ENCODE measurements around the gene MYL6. TPM values are rescaled to one million over a fixed set of nuclear protein-coding genes. Genes with fewer than 3 reads are reported as not detected.
A peak's percentile ranks its signal among the peaks of the same experiment; 100 is the strongest.

The MYL6 gene
- total RNA-seq, 1 experiment from 2014 or later, result 932 TPM

DNA sequence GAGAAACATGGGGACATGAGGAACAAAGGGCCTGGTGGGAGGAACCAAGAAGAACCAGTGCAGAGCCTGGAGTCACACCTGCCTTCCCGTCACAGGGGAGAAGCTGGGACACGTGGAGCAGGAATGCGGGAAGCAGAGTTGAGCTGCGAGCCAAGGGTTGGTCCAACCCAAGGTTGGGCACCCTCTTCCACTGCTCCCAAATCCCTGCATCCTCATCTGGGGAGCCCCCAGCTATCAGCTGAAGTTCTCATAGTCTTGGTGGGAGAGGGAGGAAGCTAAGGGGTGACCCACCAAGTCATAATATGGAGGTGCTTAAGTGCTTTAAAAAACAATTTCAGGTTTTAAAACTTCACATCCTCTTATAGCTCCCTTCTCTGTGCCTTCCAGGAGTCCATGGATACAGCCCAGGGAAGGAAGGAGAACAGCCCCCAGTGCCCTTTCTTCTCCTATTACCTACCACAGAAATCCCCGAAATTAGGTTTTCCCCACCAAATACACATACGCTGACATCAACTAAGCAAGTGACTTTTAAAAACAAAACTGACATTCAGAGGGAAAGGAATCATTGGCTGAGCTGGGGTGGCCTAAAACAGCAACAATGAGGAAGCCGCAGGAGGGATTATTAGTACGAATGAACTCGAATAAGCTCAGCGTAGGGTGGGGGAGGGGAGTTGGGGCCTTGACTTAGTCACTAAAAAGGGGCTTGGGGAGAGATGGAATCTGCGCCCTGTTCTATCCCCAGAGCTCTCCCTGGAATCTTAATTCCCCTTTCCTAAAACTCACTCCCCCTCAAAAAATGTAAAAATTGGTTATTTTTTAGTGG is 4.5 kb downstream of the MYL6 start:
- DNase-seq (ENCODE audit: low spot score) (no peak), ATAC-seq (no peak)
- H3K36me3 Mint-ChIP-seq, result peaks cover 74% of the 10 kb centered on the region
- H3K27me3 Mint-ChIP-seq (ENCODE audit: low read depth), result no peaks in the 10 kb centered on the region
- POLR2A ChIA-PET, result interaction anchor here (0.5 to 7.2 kb wide), 17 partner anchors 9 to 1863 kb away, joined by 3 to 104 read pairs (median 4); partner anchors contain the start of genes ERBB3, ESYT1, MYL6B and RAB5B
- H3K4me3 Mint-ChIP-seq, result peak overlapping the region; percentile 20; the same call in 1 of the 2 replicates
- H3K9me3 Mint-ChIP-seq, result no peaks in the 10 kb centered on the region
- peaks cover 43% of the 10 kb centered on the region for H3K4me1 Mint-ChIP-seq
- CTCF ChIA-PET, result interaction anchor here (0.6 to 3.4 kb wide), 8 partner anchors 11 to 416 kb away, joined by 3 to 21 read pairs (median 8); partner anchors contain the start of genes ESYT1, MYL6B, RNF41 and SMARCC2
- peak overlapping the region; percentile 90 for H3K27ac Mint-ChIP-seq
- TF ChIP-seq NFYB (CRISPR knock-in tag; conservative IDR thresholded peaks at IDR 0.05; ENCODE audit: low read depth) (no peak), ATF6 (CRISPR knock-in tag; IDR thresholded peaks at IDR 0.05) (no peak), ETV6 (CRISPR knock-in tag; IDR thresholded peaks at IDR 0.05) (no peak), SP1 (CRISPR knock-in tag; conservative IDR thresholded peaks at IDR 0.05) (no peak), ZNF416 (CRISPR knock-in tag; IDR thresholded peaks at IDR 0.05) (peak; percentile 81), TEAD1 (CRISPR knock-in tag; IDR thresholded peaks at IDR 0.05) (no peak), ZNF396 (CRISPR knock-in tag; IDR thresholded peaks at IDR 0.05; ENCODE audit: borderline replicate concordance) (no peak), GTF2I (CRISPR knock-in tag; conservative IDR thresholded peaks at IDR 0.05) (no peak), EMX1 (CRISPR knock-in tag; IDR thresholded peaks at IDR 0.05) (peak; percentile 65; the same call in 1 of the 2 replicates), ZNF232 (CRISPR knock-in tag; IDR thresholded peaks at IDR 0.05) (no peak), ZNF425 (CRISPR knock-in tag; conservative IDR thresholded peaks at IDR 0.05) (peak; percentile 75; the same call in 1 of the 2 replicates), NFATC4 (CRISPR knock-in tag; IDR thresholded peaks at IDR 0.05) (peak; percentile 76)
- TF ChIP-seq, protein P1, sequence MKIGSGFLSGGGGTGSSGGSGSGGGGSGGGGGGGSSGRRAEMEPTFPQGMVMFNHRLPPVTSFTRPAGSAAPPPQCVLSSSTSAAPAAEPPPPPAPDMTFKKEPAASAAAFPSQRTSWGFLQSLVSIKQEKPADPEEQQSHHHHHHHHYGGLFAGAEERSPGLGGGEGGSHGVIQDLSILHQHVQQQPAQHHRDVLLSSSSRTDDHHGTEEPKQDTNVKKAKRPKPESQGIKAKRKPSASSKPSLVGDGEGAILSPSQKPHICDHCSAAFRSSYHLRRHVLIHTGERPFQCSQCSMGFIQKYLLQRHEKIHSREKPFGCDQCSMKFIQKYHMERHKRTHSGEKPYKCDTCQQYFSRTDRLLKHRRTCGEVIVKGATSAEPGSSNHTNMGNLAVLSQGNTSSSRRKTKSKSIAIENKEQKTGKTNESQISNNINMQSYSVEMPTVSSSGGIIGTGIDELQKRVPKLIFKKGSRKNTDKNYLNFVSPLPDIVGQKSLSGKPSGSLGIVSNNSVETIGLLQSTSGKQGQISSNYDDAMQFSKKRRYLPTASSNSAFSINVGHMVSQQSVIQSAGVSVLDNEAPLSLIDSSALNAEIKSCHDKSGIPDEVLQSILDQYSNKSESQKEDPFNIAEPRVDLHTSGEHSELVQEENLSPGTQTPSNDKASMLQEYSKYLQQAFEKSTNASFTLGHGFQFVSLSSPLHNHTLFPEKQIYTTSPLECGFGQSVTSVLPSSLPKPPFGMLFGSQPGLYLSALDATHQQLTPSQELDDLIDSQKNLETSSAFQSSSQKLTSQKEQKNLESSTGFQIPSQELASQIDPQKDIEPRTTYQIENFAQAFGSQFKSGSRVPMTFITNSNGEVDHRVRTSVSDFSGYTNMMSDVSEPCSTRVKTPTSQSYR (CRISPR knock-in tag; IDR thresholded peaks at IDR 0.05), result no peak
- TF ChIP-seq, protein P2, sequence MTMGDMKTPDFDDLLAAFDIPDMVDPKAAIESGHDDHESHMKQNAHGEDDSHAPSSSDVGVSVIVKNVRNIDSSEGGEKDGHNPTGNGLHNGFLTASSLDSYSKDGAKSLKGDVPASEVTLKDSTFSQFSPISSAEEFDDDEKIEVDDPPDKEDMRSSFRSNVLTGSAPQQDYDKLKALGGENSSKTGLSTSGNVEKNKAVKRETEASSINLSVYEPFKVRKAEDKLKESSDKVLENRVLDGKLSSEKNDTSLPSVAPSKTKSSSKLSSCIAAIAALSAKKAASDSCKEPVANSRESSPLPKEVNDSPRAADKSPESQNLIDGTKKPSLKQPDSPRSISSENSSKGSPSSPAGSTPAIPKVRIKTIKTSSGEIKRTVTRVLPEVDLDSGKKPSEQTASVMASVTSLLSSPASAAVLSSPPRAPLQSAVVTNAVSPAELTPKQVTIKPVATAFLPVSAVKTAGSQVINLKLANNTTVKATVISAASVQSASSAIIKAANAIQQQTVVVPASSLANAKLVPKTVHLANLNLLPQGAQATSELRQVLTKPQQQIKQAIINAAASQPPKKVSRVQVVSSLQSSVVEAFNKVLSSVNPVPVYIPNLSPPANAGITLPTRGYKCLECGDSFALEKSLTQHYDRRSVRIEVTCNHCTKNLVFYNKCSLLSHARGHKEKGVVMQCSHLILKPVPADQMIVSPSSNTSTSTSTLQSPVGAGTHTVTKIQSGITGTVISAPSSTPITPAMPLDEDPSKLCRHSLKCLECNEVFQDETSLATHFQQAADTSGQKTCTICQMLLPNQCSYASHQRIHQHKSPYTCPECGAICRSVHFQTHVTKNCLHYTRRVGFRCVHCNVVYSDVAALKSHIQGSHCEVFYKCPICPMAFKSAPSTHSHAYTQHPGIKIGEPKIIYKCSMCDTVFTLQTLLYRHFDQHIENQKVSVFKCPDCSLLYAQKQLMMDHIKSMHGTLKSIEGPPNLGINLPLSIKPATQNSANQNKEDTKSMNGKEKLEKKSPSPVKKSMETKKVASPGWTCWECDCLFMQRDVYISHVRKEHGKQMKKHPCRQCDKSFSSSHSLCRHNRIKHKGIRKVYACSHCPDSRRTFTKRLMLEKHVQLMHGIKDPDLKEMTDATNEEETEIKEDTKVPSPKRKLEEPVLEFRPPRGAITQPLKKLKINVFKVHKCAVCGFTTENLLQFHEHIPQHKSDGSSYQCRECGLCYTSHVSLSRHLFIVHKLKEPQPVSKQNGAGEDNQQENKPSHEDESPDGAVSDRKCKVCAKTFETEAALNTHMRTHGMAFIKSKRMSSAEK (CRISPR knock-in tag; IDR thresholded peaks at IDR 0.05; ENCODE audit: borderline replicate concordance), result 0 out of 2 replicates have a peak, but pooled peaks have one; percentile 55
- TF ChIP-seq, protein P3, sequence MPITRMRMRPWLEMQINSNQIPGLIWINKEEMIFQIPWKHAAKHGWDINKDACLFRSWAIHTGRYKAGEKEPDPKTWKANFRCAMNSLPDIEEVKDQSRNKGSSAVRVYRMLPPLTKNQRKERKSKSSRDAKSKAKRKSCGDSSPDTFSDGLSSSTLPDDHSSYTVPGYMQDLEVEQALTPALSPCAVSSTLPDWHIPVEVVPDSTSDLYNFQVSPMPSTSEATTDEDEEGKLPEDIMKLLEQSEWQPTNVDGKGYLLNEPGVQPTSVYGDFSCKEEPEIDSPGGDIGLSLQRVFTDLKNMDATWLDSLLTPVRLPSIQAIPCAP (CRISPR knock-in tag; IDR thresholded peaks at IDR 0.05), result no peak
- TF ChIP-seq, protein P4, sequence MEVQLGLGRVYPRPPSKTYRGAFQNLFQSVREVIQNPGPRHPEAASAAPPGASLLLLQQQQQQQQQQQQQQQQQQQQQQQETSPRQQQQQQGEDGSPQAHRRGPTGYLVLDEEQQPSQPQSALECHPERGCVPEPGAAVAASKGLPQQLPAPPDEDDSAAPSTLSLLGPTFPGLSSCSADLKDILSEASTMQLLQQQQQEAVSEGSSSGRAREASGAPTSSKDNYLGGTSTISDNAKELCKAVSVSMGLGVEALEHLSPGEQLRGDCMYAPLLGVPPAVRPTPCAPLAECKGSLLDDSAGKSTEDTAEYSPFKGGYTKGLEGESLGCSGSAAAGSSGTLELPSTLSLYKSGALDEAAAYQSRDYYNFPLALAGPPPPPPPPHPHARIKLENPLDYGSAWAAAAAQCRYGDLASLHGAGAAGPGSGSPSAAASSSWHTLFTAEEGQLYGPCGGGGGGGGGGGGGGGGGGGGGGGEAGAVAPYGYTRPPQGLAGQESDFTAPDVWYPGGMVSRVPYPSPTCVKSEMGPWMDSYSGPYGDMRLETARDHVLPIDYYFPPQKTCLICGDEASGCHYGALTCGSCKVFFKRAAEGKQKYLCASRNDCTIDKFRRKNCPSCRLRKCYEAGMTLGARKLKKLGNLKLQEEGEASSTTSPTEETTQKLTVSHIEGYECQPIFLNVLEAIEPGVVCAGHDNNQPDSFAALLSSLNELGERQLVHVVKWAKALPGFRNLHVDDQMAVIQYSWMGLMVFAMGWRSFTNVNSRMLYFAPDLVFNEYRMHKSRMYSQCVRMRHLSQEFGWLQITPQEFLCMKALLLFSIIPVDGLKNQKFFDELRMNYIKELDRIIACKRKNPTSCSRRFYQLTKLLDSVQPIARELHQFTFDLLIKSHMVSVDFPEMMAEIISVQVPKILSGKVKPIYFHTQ (CRISPR knock-in tag; IDR thresholded peaks at IDR 0.05), result 0 out of 2 replicates have a peak, but pooled peaks have one; percentile 26
- TF ChIP-seq, protein P5, sequence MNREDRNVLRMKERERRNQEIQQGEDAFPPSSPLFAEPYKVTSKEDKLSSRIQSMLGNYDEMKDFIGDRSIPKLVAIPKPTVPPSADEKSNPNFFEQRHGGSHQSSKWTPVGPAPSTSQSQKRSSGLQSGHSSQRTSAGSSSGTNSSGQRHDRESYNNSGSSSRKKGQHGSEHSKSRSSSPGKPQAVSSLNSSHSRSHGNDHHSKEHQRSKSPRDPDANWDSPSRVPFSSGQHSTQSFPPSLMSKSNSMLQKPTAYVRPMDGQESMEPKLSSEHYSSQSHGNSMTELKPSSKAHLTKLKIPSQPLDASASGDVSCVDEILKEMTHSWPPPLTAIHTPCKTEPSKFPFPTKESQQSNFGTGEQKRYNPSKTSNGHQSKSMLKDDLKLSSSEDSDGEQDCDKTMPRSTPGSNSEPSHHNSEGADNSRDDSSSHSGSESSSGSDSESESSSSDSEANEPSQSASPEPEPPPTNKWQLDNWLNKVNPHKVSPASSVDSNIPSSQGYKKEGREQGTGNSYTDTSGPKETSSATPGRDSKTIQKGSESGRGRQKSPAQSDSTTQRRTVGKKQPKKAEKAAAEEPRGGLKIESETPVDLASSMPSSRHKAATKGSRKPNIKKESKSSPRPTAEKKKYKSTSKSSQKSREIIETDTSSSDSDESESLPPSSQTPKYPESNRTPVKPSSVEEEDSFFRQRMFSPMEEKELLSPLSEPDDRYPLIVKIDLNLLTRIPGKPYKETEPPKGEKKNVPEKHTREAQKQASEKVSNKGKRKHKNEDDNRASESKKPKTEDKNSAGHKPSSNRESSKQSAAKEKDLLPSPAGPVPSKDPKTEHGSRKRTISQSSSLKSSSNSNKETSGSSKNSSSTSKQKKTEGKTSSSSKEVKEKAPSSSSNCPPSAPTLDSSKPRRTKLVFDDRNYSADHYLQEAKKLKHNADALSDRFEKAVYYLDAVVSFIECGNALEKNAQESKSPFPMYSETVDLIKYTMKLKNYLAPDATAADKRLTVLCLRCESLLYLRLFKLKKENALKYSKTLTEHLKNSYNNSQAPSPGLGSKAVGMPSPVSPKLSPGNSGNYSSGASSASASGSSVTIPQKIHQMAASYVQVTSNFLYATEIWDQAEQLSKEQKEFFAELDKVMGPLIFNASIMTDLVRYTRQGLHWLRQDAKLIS (CRISPR knock-in tag; IDR thresholded peaks at IDR 0.05; ENCODE audit: borderline replicate concordance), result no peak
